Right lobe of liver (tissue), 4 donors: ENCODE results near the gene SLC24A4.

ENCODE experiments used
- POLR2A ChIP-seq: fragments of 450-650 bp; IDR thresholded peaks from one replicate; pipeline ENCODE4 v1.6.1; 2017; ENCODE audit warnings: antibody characterized with exemption, mild to moderate bottlenecking
- TF ChIP-seq, protein P1 (sequence below), 4 donors: fragments of 200-600 bp in 3 of 4; fragments of 450-650 bp in 1 of 4; IDR thresholded peaks; one replicate each; pipeline versions ENCODE4 v1.5.1 to v1.8.0; 2016 to 2022; ENCODE audit warnings: antibody characterized with exemption in 4 of 4, mild to moderate bottlenecking in 2 of 4
- donor health status: DM: no; HTN: no; CAD: no.
- donor health status: DM: no; HTN: no; CAD: no.
- donor health status: DM: no; HTN: yes; CAD: no.

- TF ChIP-seq, protein P1, sequence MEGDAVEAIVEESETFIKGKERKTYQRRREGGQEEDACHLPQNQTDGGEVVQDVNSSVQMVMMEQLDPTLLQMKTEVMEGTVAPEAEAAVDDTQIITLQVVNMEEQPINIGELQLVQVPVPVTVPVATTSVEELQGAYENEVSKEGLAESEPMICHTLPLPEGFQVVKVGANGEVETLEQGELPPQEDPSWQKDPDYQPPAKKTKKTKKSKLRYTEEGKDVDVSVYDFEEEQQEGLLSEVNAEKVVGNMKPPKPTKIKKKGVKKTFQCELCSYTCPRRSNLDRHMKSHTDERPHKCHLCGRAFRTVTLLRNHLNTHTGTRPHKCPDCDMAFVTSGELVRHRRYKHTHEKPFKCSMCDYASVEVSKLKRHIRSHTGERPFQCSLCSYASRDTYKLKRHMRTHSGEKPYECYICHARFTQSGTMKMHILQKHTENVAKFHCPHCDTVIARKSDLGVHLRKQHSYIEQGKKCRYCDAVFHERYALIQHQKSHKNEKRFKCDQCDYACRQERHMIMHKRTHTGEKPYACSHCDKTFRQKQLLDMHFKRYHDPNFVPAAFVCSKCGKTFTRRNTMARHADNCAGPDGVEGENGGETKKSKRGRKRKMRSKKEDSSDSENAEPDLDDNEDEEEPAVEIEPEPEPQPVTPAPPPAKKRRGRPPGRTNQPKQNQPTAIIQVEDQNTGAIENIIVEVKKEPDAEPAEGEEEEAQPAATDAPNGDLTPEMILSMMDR (IDR thresholded peaks at IDR 0.05) = no peak
- TF ChIP-seq POLR2A = no peak
Observed at GRCh38 chr14:92385561-92385960, 62.6 kb downstream of the SLC24A4 start.
